HEK293 (cell line): ENCODE data around the gene GATAD2A.

Experiments used
- GFI1B ChIP-seq: fragments of 450-650 bp; formaldehyde crosslinking; IDR thresholded peaks from 2 replicates; pipeline ENCODE4 v1.5.1; 2016; ENCODE audit warnings: missing biosample characterization, missing genetic modification characterization
- GLIS1 ChIP-seq: fragments of 450-650 bp; formaldehyde crosslinking; IDR thresholded peaks from 2 replicates; pipeline ENCODE4 v1.5.1; 2016; ENCODE audit warnings: missing biosample characterization, missing genetic modification characterization
- KLF8 ChIP-seq: fragments of 450-650 bp; formaldehyde crosslinking; IDR thresholded peaks from 2 replicates; pipeline ENCODE4 v1.5.1; 2016; ENCODE audit warnings: missing biosample characterization, missing genetic modification characterization
- KLF9 ChIP-seq: fragments of 450-650 bp; formaldehyde crosslinking; IDR thresholded peaks from 2 replicates; pipeline ENCODE4 v1.5.1; 2016; ENCODE audit warnings: missing biosample characterization, missing genetic modification characterization, low read depth
- OVOL3 ChIP-seq: fragments of 450-650 bp; formaldehyde crosslinking; IDR thresholded peaks from 2 replicates; pipeline ENCODE4 v1.5.1; 2016; ENCODE audit warnings: missing biosample characterization, missing genetic modification characterization
- SCRT1 ChIP-seq: fragments of 450-650 bp; formaldehyde crosslinking; IDR thresholded peaks from 2 replicates; pipeline ENCODE4 v1.5.1; 2016; ENCODE audit warnings: missing biosample characterization, missing genetic modification characterization, borderline replicate concordance
- WT1 ChIP-seq: fragments of 450-650 bp; formaldehyde crosslinking; IDR thresholded peaks from 2 replicates; pipeline ENCODE4 v1.5.1; 2016; ENCODE audit warnings: missing biosample characterization, missing genetic modification characterization
- ZBTB1 ChIP-seq: fragments of 450-650 bp; formaldehyde crosslinking; IDR thresholded peaks from 2 replicates; pipeline ENCODE4 v1.5.1; 2016; ENCODE audit warnings: missing biosample characterization, missing genetic modification characterization
- ZBTB17 ChIP-seq: fragments of 450-650 bp; formaldehyde crosslinking; IDR thresholded peaks from 2 replicates; pipeline ENCODE4 v1.5.1; 2016; ENCODE audit warnings: missing biosample characterization, missing genetic modification characterization
- ZBTB8A ChIP-seq: fragments of 450-650 bp; formaldehyde crosslinking; IDR thresholded peaks from 2 replicates; pipeline ENCODE4 v1.5.1; 2016; ENCODE audit warnings: missing biosample characterization, missing genetic modification characterization
- ZIC2 ChIP-seq: fragments of 450-650 bp; formaldehyde crosslinking; IDR thresholded peaks from 2 replicates; pipeline ENCODE4 v1.5.1; 2016; ENCODE audit warnings: missing biosample characterization, missing genetic modification characterization
- ZNF157 ChIP-seq: fragments of 450-650 bp; formaldehyde crosslinking; IDR thresholded peaks from 2 replicates; pipeline ENCODE4 v1.5.1; 2016; ENCODE audit warnings: missing biosample characterization, missing genetic modification characterization
- ZNF19 ChIP-seq: fragments of 450-650 bp; formaldehyde crosslinking; IDR thresholded peaks from 2 replicates; pipeline ENCODE4; 2016; ENCODE audit warnings: missing biosample characterization, missing genetic modification characterization, low read depth
- ZNF211 ChIP-seq: fragments of 450-650 bp; formaldehyde crosslinking; IDR thresholded peaks from 2 replicates; pipeline ENCODE4 v1.5.1; 2016; ENCODE audit warnings: low read depth, missing biosample characterization, missing genetic modification characterization
- ZNF324 ChIP-seq: fragments of 450-650 bp; formaldehyde crosslinking; IDR thresholded peaks from 2 replicates; pipeline ENCODE4 v1.5.1; 2016; ENCODE audit warnings: missing biosample characterization, missing genetic modification characterization
- ZNF350 ChIP-seq: fragments of 450-650 bp; formaldehyde crosslinking; IDR thresholded peaks from 2 replicates; pipeline ENCODE4 v1.5.0; 2017; ENCODE audit warnings: missing biosample characterization, mild to moderate bottlenecking, missing genetic modification characterization
- ZNF416 ChIP-seq: fragments of 450-650 bp; formaldehyde crosslinking; IDR thresholded peaks from 2 replicates; pipeline ENCODE4 v1.5.1; 2016; ENCODE audit warnings: missing biosample characterization, missing genetic modification characterization
- ZNF558 ChIP-seq: fragments of 450-650 bp; formaldehyde crosslinking; IDR thresholded peaks from 2 replicates; pipeline ENCODE4 v1.5.1; 2016; ENCODE audit warnings: missing biosample characterization, missing genetic modification characterization
- ZNF626 ChIP-seq: fragments of 450-650 bp; sonication (Bioruptor Pico); formaldehyde crosslinking; IDR thresholded peaks from 2 replicates; pipeline ENCODE4 v1.5.1; 2018; ENCODE audit warnings: missing biosample characterization, missing genetic modification characterization, inconsistent platforms
- ZNF664 ChIP-seq: fragments of 450-650 bp; formaldehyde crosslinking; IDR thresholded peaks from 2 replicates; pipeline ENCODE4 v1.5.1; 2016; ENCODE audit warnings: missing biosample characterization, missing genetic modification characterization
- ZNF670 ChIP-seq: fragments of 450-650 bp; formaldehyde crosslinking; IDR thresholded peaks from 2 replicates; pipeline ENCODE4 v1.5.1; 2016; ENCODE audit warnings: missing biosample characterization, missing genetic modification characterization, low read depth
- ZXDB ChIP-seq: fragments of 450-650 bp; formaldehyde crosslinking; IDR thresholded peaks from 2 replicates; pipeline ENCODE4 v1.5.1; 2016; ENCODE audit warnings: missing biosample characterization, missing genetic modification characterization
- TF ChIP-seq, protein P1 (sequence below): fragments of 450-650 bp; formaldehyde crosslinking; IDR thresholded peaks from 2 replicates; pipeline ENCODE4 v1.5.1; 2016; ENCODE audit warnings: missing biosample characterization, missing genetic modification characterization
- TF ChIP-seq, protein P2 (sequence below): fragments of 450-650 bp; formaldehyde crosslinking; IDR thresholded peaks from 2 replicates; pipeline ENCODE4 v1.5.1; 2016; ENCODE audit warnings: missing biosample characterization, missing genetic modification characterization
- TF ChIP-seq, protein P3 (sequence below): fragments of 450-650 bp; formaldehyde crosslinking; IDR thresholded peaks from 2 replicates; pipeline ENCODE4 v1.5.1; 2016; ENCODE audit warnings: missing biosample characterization, missing genetic modification characterization
- TF ChIP-seq, protein P4 (sequence below): fragments of 450-650 bp; formaldehyde crosslinking; IDR thresholded peaks from 2 replicates; pipeline ENCODE4; 2016; ENCODE audit warnings: missing biosample characterization, missing genetic modification characterization
- TF ChIP-seq, protein P5 (sequence below): fragments of 450-650 bp; IDR thresholded peaks from 2 replicates; pipeline ENCODE4 v1.5.1; 2018; ENCODE audit warnings: missing biosample characterization, mild to moderate bottlenecking, missing genetic modification characterization
- TF ChIP-seq, protein P6 (sequence below): fragments of 450-650 bp; formaldehyde crosslinking; IDR thresholded peaks from 2 replicates; pipeline ENCODE4 v1.5.1; 2016; ENCODE audit warnings: missing biosample characterization, missing genetic modification characterization
- TF ChIP-seq, protein P7 (sequence below): fragments of 450-650 bp; formaldehyde crosslinking; IDR thresholded peaks from 2 replicates; pipeline ENCODE4 v1.5.1; 2017; ENCODE audit warnings: missing biosample characterization, missing genetic modification characterization

The GATAD2A gene

DNA sequence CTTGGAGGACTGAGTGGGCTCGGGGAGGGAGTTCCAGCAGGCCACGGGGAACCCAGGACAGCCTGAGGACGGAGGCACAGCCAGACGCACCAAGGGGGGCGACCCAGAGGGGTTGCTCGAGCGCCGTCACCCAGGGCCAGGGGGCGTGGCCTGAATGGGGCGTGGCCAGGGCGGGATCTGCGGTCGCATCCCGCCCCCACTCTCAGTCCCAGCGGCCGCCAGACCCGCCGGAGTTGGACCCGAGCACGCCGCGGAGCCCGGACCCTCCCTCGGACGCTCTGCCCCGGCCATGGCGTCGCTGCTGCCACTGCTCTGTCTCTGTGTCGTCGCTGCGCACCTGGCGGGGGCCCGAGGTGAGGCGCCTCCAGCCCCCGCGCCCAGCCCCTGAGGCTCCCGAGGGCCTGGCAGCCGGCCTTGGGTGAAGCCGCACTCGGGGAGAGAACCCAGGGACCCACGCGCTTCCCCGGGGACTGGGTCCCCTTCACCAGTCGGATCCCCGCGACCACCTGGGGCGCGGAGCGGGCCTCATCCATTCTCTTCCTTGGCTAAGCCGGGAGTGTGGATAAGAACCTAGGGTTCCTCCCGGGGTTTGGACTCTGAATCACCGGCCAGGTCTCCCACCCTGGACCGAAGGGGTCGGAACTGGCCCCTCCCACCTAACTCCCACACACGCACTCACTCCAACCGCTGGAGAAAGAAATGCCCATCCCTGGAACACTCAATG is 132.7 kb downstream of the GATAD2A start, which contains the start of gene CILP2 (continued):
- TF ChIP-seq ZIC2 (tag by site-specific recombination) (peak; percentile 40), ZNF558 (tag by site-specific recombination) (no peak), ZNF670 (tag by site-specific recombination) (no peak), ZBTB17 (tag by site-specific recombination) (peak; percentile 18; the same call in 1 of the 2 replicates), KLF8 (peak; percentile 50; the same call in 1 of the 2 replicates), ZNF626 (tag by site-specific recombination) (no peak), OVOL3 (tag by site-specific recombination) (no peak), ZNF416 (no peak), ZNF157 (tag by site-specific recombination) (no peak), GFI1B (tag by site-specific recombination) (no peak), ZNF324 (tag by site-specific recombination) (no peak), ZNF211 (tag by site-specific recombination) (no peak), ZBTB8A (tag by site-specific recombination) (no peak), ZNF350 (tag by site-specific recombination) (no peak), ZXDB (peak; percentile 63), ZNF19 (tag by site-specific recombination) (no peak), SCRT1 (no peak), GLIS1 (tag by site-specific recombination) (peak; percentile 79), KLF9 (tag by site-specific recombination) (peak; percentile 92), ZBTB1 (no peak), ZNF664 (tag by site-specific recombination) (no peak), WT1 (tag by site-specific recombination) (no peak)
- TF ChIP-seq, protein P1, sequence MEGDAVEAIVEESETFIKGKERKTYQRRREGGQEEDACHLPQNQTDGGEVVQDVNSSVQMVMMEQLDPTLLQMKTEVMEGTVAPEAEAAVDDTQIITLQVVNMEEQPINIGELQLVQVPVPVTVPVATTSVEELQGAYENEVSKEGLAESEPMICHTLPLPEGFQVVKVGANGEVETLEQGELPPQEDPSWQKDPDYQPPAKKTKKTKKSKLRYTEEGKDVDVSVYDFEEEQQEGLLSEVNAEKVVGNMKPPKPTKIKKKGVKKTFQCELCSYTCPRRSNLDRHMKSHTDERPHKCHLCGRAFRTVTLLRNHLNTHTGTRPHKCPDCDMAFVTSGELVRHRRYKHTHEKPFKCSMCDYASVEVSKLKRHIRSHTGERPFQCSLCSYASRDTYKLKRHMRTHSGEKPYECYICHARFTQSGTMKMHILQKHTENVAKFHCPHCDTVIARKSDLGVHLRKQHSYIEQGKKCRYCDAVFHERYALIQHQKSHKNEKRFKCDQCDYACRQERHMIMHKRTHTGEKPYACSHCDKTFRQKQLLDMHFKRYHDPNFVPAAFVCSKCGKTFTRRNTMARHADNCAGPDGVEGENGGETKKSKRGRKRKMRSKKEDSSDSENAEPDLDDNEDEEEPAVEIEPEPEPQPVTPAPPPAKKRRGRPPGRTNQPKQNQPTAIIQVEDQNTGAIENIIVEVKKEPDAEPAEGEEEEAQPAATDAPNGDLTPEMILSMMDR (tag by site-specific recombination) = peak; percentile 28; the same call in 1 of the 2 replicates
- TF ChIP-seq, protein P2, sequence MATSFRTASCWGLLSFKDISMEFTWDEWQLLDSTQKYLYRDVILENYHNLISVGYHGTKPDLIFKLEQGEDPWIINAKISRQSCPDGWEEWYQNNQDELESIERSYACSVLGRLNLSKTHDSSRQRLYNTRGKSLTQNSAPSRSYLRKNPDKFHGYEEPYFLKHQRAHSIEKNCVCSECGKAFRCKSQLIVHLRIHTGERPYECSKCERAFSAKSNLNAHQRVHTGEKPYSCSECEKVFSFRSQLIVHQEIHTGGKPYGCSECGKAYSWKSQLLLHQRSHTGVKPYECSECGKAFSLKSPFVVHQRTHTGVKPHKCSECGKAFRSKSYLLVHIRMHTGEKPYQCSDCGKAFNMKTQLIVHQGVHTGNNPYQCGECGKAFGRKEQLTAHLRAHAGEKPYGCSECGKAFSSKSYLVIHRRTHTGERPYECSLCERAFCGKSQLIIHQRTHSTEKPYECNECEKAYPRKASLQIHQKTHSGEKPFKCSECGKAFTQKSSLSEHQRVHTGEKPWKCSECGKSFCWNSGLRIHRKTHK (tag by site-specific recombination) = no peak
- TF ChIP-seq, protein P3, sequence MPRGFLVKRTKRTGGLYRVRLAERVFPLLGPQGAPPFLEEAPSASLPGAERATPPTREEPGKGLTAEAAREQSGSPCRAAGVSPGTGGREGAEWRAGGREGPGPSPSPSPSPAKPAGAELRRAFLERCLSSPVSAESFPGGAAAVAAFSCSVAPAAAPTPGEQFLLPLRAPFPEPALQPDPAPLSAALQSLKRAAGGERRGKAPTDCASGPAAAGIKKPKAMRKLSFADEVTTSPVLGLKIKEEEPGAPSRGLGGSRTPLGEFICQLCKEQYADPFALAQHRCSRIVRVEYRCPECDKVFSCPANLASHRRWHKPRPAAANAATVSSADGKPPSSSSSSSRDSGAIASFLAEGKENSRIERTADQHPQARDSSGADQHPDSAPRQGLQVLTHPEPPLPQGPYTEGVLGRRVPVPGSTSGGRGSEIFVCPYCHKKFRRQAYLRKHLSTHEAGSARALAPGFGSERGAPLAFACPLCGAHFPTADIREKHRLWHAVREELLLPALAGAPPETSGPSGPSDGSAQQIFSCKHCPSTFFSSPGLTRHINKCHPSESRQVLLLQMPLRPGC = no peak
- TF ChIP-seq, protein P4, sequence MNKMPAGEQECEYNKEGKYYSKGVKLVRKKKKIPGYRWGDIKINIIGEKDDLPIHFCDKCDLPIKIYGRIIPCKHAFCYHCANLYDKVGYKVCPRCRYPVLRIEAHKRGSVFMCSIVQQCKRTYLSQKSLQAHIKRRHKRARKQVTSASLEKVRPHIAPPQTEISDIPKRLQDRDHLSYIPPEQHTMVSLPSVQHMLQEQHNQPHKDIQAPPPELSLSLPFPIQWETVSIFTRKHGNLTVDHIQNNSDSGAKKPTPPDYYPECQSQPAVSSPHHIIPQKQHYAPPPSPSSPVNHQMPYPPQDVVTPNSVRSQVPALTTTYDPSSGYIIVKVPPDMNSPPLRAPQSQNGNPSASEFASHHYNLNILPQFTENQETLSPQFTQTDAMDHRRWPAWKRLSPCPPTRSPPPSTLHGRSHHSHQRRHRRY (tag by site-specific recombination) = no peak
- TF ChIP-seq, protein P5, sequence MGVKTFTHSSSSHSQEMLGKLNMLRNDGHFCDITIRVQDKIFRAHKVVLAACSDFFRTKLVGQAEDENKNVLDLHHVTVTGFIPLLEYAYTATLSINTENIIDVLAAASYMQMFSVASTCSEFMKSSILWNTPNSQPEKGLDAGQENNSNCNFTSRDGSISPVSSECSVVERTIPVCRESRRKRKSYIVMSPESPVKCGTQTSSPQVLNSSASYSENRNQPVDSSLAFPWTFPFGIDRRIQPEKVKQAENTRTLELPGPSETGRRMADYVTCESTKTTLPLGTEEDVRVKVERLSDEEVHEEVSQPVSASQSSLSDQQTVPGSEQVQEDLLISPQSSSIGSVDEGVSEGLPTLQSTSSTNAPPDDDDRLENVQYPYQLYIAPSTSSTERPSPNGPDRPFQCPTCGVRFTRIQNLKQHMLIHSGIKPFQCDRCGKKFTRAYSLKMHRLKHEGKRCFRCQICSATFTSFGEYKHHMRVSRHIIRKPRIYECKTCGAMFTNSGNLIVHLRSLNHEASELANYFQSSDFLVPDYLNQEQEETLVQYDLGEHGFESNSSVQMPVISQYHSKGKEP (tag by site-specific recombination) = no peak
- TF ChIP-seq, protein P6, sequence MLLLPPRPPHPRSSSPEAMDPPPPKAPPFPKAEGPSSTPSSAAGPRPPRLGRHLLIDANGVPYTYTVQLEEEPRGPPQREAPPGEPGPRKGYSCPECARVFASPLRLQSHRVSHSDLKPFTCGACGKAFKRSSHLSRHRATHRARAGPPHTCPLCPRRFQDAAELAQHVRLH (tag by site-specific recombination) = no peak
- TF ChIP-seq, protein P7, sequence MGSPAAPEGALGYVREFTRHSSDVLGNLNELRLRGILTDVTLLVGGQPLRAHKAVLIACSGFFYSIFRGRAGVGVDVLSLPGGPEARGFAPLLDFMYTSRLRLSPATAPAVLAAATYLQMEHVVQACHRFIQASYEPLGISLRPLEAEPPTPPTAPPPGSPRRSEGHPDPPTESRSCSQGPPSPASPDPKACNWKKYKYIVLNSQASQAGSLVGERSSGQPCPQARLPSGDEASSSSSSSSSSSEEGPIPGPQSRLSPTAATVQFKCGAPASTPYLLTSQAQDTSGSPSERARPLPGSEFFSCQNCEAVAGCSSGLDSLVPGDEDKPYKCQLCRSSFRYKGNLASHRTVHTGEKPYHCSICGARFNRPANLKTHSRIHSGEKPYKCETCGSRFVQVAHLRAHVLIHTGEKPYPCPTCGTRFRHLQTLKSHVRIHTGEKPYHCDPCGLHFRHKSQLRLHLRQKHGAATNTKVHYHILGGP (tag by site-specific recombination) = no peak
